DND-41 (cell line): ENCODE measurements around the gene ARL6IP4.

Source experiments
- EZH2 ChIP-seq: IDR thresholded peaks from 3 replicates; pipeline ENCODE4 v1.6.1; 2012; ENCODE audit warnings: borderline replicate concordance, low read depth, mild to moderate bottlenecking, moderate library complexity, low read length, inconsistent platforms; ENCODE audit not compliant: severe bottlenecking
- TF ChIP-seq, protein P1 (sequence below): IDR thresholded peaks from 2 replicates; pipeline ENCODE4 v1.5.1; 2012; ENCODE audit warnings: borderline replicate concordance, low read length, moderate library complexity, mild to moderate bottlenecking; ENCODE audit not compliant: poor library complexity, severe bottlenecking; ENCODE audit errors: extremely low read depth

DNA sequence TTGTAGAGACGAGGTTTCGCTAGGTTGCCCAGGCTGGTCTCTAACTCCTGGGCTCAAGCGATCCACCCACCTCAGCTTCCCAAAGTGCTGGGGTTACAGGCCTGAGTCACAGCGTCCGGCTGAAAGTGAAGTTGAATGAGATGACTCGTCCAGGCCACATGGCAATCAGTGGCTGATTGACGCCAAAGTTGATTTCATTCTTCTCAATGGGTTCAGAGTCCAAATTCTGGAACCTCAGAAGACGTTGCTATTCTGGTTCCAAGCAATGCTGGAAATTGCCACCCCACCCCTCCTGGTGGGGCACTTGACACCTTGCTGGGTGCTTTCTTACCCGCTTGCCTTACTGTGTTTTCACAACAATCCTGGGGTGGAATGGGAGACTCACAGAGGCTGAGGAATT, 29.1 kb upstream of the ARL6IP4 start:
- TF ChIP-seq, protein P1, sequence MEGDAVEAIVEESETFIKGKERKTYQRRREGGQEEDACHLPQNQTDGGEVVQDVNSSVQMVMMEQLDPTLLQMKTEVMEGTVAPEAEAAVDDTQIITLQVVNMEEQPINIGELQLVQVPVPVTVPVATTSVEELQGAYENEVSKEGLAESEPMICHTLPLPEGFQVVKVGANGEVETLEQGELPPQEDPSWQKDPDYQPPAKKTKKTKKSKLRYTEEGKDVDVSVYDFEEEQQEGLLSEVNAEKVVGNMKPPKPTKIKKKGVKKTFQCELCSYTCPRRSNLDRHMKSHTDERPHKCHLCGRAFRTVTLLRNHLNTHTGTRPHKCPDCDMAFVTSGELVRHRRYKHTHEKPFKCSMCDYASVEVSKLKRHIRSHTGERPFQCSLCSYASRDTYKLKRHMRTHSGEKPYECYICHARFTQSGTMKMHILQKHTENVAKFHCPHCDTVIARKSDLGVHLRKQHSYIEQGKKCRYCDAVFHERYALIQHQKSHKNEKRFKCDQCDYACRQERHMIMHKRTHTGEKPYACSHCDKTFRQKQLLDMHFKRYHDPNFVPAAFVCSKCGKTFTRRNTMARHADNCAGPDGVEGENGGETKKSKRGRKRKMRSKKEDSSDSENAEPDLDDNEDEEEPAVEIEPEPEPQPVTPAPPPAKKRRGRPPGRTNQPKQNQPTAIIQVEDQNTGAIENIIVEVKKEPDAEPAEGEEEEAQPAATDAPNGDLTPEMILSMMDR: no peak
- no peak for TF ChIP-seq EZH2
